Astrocyte of the hippocampus (primary cell): Measurements from ENCODE around the gene NOTCH1.

ENCODE experiments used
- DNase-seq: peaks from one replicate; pipeline ENCODE4 v3.0.0; 2011; ENCODE audit warnings: low read depth, low spot score

Gene NOTCH1

GRCh38 chr9:136485049-136486045, 60.5 kb downstream of the NOTCH1 start:
- peak; percentile 89 for DNase-seq

GRCh38 chr9:136484153-136485048, 61.4 kb downstream of the NOTCH1 start:
- no peak for DNase-seq

- peak; percentile 98 for DNase-seq
Measured at GRCh38 chr9:136483589-136484152, 62.2 kb downstream of the NOTCH1 start.

- DNase-seq: peak; percentile 100
Measured at GRCh38 chr9:136482793-136483588, 62.9 kb downstream of the NOTCH1 start, which contains the start of gene SEC16A. TSS of gene SEC16A (minus strand) at chr9:136483040. CDS start at chr9:136477615, 5,425 bp downstream.

GRCh38 chr9:136482046-136482792, 63.6 kb downstream of the NOTCH1 start:
- DNase-seq: peak; percentile 48

GRCh38 chr9:136481558-136481957, 64.3 kb downstream of the NOTCH1 start:
- DNase-seq: no peak

- DNase-seq: no peak
Measured at GRCh38 chr9:136476369-136477150, 69.3 kb downstream of the NOTCH1 start.

- no peak for DNase-seq
Measured at GRCh38 chr9:136474974-136475865, 70.6 kb downstream of the NOTCH1 start.

GRCh38 chr9:136474021-136474640, 71.7 kb downstream of the NOTCH1 start:
- DNase-seq: no peak

- DNase-seq: no peak
Measured at GRCh38 chr9:136473354-136473721, 72.5 kb downstream of the NOTCH1 start.

- DNase-seq: no peak
Measured at GRCh38 chr9:136472640-136473353, 73.1 kb downstream of the NOTCH1 start.

- no peak for DNase-seq
Measured at GRCh38 chr9:136471802-136472487, 73.9 kb downstream of the NOTCH1 start.

GRCh38 chr9:136470792-136471469, 74.9 kb downstream of the NOTCH1 start:
- DNase-seq: no peak

- no peak for DNase-seq
Measured at GRCh38 chr9:136470356-136470755, 75.5 kb downstream of the NOTCH1 start.

GRCh38 chr9:136467766-136468165, 78.1 kb downstream of the NOTCH1 start:
- DNase-seq: no peak

- no peak for DNase-seq
Measured at GRCh38 chr9:136466155-136466541, 79.7 kb downstream of the NOTCH1 start.
